Measurements from ENCODE around the gene XAF1.

DNA sequence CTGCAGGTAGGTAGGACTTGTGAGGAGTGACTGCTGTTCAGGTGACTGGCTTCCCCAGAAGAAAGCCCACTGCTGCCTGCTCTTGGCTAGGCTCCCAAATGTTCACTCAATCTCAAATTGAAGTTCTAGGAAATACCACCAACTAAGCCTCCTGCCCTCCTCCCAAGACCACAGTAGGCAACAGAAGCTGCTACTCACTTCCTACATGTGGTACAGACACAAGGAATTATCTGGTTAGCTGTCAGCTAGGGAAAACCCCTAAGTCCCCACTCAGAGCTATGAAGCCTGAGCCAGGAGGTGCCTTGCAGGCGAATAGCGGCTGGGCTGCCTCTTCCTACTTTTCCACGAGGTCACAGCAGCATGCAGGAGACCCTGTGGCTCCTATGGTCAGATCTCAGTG, 25.0 kb downstream of the XAF1 start:
- TF ChIP-seq POLR2A (IDR thresholded peaks at IDR 0.05; ENCODE audit: low read depth, low read length) (no peak), POLR2AphosphoS5 (IDR thresholded peaks at IDR 0.05; ENCODE audit: low read depth, low read length) (no peak), TAF1 (IDR thresholded peaks at IDR 0.05; ENCODE audit: low read depth, low read length) (no peak), SPI1 (IDR thresholded peaks at IDR 0.05; ENCODE audit: low read depth, low read length) (no peak)

All from GM12891 (cell line).